ENCODE data around the gene LSR.
"Not testable (repeated sequence)": the region's sequence is repeated elsewhere in the genome, so short reads cannot be mapped to it uniquely, and the experiment has no call there.

LSR gene

DNA sequence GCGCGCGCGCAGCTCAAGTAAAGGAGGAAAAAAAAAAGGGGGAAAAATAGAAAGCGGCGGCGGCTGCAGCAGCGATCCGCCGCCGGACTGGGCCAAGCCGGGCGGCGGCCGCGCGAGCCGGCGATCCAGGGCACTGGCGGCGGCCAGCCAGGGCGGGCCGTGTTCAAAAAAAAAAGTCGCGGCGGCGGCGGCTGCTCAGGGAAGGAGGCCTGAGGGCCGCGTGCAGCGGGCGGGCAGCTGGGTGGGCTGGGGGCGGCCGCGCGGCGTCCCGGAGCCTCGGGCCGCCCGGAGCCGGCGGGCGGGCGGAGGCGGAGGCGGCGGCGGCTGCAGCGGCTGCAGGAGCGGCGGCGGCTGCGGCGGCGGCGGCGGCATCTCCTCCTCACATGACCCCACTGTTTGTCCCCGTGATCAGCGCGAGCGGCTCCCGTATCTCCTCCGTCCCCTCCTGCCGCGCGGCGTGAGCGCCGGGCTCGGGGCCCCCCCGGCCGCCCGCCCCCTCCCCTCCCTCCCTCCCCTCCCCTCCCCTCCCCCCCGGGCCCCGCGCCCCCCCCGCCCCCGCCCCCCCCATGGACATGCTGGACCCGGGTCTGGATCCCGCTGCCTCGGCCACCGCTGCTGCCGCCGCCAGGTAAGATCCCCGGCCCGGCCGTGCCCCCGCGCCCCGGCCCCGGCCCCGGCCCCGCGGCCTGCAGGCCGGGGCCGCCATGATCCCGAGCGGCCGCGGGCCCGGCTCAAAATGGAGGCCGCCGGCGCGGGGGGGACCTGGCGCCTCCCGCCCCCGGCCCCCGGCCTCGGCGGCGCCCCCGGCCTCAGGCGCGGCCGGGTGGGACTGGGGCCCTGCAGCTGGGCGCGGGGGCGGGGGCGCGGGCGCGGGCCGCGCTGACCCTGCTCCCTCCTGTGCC, 20.0 kb downstream of the LSR start, which contains the start of gene USF2:
TSS of gene USF2 (plus strand) at position 427 of the 902 bp plus-strand sequence. CDS start at position 567, 140 bp downstream.
- DNase-seq, result peak; percentile 13

DNA sequence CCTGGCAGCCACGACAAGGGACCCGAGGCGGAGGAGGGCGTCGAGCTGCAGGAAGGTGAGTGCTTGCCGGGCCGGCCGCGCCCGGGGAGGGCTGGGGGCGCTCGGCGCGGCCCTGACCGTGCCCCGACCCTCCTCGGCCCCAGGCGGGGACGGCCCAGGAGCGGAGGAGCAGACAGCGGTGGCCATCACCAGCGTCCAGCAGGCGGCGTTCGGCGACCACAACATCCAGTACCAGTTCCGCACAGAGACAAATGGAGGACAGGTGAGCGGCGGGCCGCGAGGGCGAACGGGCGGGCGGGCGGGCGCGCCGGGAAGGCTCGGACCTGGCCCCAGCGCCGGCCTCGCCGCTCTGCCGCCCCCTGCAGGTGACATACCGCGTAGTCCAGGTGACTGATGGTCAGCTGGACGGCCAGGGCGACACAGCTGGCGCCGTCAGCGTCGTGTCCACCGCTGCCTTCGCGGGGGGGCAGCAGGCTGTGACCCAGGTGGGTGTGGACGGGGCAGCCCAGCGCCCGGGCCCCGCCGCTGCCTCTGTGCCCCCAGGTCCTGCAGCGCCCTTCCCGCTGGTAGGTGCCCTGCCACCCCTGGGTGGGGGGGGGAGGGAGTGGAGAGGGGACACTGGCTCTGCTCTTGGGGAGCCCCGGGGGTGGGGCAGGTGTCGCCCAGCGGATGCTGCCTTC, 20.8 kb downstream of the LSR start:
- peak; percentile 4 for DNase-seq

DNA sequence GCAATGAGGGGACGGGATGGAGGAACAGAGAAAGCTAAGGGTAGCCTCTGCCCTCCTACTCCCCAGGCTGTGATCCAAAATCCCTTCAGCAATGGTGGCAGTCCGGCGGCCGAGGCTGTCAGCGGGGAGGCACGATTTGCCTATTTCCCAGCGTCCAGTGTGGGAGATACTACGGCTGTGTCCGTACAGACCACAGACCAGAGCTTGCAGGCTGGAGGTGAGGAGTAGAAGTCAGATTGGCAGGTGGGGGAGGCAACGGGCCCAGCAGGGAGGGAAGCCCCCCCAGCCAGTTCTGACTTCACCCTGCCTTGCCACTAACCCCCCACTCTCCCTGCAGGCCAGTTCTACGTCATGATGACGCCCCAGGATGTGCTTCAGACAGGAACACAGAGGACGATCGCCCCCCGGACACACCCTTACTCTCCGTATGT, 21.6 kb downstream of the LSR start:
- no peak for DNase-seq

DNA sequence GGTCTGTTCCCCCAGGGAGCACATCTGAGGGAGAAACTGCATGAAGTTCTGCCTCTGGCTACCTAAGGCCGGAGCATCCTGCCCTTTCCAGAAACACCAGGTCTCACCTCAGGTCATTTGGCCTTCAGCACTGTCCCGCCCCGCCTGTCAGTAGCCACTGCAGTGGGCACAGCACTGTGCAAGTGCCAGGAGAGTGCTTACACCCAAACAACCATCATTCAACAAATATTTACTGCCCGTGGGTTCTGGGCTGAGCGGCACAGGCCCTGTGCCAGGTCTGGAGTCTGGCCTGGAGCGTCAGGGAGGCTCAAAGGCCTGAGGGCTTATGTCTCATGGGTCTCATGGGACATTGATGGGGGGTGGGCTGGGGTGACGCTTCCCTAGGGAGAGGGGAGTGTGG, 22.7 kb downstream of the LSR start:
- no peak for DNase-seq

DNA sequence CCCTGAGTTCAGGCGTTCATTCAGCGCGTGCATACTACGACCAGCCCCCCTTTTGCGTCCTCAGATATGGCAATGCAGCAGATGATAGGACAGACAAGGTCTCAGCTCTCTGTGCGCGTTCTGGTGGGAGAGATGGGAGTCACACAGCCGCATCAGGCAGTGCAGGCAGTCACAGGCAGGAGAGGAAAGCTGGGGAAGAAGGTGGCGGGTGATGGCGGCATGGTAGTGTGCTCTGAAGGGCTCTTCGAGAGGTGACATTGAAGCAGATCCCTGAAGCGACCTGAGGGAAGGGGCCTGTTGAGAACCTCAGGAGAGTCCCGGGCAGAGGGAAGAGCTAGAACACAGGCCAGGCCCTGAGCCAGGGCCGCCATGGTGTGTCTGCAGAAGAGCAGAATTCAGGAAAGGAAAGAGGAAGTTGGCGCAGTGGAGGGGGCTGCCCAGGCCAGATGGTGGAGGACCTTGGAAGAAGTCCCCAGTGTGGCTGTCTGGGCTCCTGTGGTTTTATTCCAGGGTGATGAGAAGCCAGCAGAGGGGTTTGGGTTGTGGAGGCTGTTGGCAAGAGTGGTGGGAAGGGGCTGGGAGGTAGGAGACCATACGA, 23.4 kb downstream of the LSR start:
- DNase-seq, result no peak

DNA sequence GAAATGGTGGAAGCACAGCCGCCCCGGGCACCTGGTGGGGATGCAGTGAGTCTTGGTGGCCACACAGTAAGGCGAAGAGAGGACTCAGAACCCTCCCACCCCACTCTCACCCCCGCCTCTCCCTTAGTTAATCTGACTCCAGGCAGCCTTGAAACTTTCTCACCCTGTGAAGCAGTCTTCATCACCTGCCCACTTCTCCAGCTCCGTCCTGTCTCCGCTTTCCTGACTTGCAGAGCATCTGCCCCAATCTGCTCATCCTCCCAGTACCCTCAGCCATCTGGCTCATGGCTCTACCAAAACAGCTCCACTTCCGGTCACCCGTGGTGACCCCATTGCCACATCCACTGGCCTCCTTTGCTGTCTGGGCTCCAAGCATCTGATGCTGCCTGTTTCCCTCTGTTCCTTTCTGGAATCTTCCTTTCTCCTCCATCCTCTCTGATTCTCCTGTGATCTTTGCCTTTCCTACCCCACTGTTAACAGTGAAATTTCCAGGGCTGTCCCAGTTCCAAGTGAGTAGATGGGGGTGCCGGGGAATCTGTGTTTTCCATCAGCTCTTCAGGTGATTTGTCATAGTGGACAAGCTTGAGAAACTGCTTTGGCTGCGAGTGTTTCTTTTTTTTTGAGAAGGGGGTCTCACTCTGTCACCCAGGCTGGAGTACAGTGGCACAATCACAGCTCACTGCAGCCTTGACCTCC, 24.3 kb downstream of the LSR start:
- DNase-seq, result no peak

DNA sequence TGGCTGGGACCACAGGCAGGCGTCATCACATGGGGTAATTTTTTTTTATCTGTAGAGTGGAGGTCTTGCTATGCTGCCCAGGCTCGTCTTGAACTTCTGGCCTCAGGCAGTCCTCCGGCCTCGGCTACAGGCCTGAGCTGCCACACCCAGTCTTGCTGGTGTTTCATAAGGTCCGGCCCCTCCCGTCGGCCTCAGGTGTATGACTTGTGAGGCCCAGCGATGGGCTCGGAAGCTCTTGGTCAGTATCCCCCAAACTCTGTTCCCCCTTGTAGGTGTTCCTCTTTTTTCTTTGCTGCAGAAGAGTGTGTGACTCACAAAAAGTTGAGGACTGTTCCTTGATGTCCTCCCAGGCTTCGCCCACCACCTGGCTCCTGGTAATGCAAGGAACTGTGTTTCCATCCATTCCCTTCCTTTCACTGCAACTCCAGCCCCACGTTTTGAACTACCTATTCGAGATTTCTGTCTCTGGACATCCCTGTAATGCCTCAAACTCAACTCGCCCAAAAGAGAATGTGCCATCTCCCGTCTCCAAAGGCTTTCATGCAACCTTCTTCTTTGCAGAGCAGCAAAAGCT, 25.0 kb downstream of the LSR start:
- DNase-seq, result no peak

DNA sequence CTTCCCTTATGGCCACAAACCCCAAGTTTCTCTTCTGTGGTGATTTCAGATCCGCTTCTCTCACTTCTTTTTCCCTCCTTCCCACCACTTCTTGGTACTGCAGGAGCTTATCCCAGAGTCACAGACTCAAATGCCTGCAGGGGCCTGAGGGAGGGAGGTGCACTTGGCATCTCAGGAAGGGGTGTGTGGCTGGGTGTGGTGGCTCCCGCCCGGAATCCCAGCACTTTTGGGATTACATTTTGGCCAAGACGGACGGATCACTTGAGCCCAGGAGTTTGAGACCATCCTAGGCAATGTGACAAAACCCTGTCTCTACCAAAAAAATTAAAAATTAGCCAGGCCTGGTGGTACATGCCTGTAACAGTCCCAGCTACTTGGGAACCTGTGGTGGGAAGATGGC, 25.5 kb downstream of the LSR start:
- no peak for DNase-seq

DNA sequence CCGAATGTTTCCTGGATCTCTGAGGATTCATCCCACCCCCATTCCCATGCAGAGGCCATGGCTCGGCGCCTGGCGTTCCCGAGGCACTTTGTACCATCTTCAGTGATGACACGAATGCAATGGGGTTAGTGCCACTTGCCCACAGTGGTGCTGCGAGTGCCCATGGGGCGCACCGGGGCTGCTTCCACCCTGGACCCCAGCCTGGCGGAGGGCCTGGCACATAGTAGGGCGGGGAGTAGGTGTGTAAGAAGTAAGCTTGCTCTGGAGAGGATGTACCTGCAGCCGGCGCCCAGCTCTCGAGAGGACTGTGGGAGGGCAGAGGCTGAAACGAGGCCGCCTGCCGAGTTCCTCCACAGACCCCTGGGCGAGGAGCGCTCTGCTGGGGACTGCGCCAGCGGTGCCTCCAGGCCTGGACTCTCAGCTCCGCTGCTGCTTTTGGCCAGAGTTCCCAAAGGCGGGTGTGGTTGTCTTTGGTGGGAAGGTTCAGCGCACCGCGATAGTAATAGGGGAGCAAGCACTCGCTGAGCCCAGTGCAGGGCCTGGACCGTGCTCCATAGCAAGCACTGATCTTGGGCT, 28.0 kb downstream of the LSR start:
- DNase-seq, result no peak

DNA sequence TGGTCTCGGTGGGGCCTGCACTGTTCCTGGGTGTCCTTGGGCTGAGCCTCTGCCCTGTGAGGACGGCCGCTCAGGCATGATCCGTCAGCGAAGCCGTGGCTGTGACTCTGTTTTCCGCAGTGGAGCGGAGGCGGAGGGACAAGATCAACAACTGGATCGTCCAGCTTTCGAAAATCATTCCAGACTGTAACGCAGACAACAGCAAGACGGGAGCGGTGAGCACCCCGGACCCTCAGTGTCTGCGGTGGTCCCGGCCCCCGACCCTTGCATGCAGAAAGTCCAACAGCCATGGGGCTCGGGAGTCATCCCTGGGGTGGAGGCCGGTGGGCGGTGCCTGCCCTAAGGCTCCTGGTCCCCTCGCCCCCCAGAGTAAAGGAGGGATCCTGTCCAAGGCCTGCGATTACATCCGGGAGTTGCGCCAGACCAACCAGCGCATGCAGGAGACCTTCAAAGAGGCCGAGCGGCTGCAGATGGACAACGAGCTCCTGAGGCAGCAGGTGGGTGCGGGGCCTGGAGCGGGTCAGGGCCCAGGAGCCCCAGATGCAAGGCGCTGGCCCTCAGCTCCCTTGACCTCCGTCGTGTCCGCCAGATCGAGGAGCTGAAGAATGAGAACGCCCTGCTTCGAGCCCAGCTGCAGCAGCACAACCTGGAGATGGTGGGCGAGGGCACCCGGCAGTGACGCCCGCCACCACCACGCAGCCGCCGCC, 29.9 kb downstream of the LSR start:
- DNase-seq, result no peak

DNA sequence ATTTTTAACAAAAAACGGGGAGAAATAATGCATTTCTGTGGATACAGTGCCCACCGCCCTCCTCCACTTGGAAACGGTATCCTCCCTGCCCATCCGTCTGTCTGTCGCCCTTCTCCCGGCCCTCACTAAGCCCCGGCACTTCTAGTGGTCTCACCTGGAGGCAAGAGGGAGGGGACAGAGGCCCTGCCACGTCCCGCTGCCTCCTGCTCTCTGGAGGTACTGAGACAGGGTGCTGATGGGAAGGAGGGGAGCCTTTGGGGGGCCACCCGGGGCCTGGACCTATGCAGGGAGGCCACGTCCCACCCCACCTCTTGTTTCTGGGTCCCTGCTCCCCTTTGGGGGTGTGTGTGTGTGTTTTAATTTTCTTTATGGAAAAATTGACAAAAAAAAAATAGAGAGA, 30.6 kb downstream of the LSR start:
- DNase-seq, result no peak

DNA sequence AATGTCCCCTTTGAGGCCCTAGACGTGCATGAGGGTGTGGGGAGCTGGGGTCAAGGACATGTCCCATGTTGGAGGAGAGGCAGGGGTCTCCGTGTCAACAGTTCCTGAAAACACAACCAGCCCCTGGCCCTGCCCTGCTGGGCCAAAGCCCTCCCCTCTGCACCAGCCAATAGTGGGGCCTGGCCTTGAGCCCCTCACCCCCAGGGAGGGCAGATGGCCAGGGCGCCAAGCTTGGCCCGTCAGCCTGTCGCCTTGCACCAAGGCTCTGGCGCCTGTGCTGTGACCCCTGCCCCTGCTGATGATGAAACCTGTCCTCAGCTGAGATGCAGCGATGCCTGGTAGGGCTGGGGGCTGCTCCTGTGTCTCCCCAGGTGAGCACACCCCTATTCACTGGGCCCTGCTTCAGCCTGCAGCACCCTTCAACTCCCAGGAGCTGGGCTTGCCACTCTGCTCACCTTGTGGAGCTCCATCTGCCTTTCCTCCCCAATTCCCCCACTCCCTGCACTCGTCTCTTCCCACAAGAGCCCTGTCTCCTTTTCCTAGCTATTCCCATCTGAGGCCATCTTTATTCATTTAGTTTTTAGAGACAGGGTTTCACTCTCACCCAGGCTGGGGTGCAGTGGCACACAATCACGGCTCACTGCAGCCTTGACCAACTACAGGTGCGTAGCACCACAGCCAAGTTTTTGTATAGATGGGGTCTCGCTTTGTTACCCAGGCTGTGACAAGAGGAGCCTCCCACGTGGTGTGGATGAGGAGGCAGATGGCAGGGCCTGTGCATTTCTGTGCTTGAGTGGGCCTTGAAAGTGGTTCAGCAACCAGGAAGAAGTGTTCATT, 31.4 kb downstream of the LSR start:
- no peak for DNase-seq

DNA sequence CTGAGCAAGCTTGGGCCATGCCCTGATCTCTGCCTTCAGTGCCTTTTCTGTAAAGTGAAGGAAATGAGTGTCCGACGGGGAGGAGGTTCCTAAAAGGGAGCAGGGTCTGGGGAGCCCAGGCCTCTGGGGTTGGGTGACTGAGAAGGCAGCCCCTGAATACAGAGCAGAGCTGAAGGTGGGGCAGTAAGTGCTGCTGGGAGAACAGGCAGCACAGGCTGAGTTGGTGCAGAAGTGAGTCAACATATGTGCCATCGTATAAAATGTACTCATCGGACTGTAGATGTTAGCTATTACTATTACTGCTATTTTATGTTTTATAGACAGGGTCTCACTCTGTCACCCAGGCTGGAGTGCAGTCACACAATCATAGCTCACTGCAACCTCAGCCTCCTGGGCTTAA, 32.5 kb downstream of the LSR start:
- no peak for DNase-seq

DNA sequence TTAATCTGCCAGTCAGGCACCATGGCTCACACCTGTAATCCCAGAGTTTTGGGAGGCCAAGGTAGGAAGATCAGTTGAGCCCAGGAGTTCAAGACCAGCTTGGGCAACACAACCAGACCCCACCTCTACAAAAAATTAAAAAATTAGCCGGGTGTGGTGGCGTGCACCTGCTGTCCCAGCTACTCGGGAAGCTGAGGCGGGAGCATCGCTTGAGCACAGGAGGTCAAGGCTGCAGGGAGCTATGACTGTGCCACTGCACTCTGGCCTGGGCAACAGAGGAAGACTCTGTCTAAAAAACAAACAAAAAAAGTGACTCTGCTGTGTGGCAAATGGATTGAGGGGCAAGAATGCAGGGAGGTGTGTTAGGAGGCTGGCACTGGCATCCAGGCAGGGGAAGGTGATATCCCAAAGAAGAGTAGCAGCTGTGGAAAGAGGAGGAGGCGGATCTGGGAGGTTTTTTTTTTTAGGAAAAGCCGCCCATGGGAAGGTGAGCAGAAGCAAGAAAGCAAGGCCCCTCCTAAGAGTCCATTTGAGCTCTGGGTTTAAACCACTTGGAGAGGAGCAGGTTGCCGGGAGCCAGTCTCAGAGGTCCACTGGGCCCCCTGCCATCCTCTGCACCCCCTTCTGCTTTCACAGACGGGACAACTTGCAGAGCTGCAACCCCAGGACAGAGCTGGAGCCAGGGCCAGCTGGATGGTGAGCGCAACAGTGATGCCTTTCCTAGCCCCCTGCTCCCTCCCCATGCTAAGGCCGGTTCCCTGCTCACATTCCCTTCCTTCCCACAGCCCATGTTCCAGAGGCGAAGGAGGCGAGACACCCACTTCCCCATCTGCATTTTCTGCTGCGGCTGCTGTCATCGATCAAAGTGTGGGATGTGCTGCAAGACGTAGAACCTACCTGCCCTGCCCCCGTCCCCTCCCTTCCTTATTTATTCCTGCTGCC, 35.6 kb downstream of the LSR start:
- DNase-seq, result no peak

DNA sequence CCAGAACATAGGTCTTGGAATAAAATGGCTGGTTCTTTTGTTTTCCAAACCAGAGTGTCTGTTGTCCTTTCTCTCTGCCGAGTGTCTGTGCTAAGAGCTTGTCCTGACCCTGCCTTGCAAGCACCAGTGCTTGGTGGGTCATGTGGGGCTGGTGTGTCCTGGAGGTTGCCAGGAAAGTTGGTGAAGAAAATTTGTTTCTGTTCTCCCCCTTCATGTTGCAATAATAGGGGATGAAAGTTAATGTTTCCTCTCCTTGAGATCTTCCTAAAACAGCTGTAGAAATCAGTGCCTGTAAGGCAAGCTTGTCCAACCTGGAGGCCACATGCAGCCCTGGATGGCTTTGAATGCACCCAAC, 36.3 kb downstream of the LSR start:
- no peak for DNase-seq

DNA sequence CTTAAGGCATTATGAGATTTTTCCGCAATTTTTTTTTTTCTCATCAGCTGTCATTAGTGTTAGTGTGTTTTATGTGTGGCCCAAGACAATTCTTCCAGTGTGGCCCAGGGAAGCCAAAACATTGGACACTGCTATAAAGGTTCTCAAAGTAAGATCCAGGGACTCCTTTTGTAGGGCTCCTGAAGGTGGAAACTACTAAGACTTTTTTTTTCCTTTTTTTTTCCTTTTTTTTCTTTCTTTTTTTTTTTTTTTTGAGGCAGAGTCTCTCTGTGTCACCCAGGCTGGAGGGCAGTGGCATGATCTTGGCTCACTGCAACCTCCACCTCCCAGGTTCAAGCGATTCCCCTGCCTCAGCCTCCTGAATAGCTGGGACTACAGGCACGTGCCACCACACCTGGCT, 36.7 kb downstream of the LSR start:
- DNase-seq, result not testable (repeated sequence)

DNA sequence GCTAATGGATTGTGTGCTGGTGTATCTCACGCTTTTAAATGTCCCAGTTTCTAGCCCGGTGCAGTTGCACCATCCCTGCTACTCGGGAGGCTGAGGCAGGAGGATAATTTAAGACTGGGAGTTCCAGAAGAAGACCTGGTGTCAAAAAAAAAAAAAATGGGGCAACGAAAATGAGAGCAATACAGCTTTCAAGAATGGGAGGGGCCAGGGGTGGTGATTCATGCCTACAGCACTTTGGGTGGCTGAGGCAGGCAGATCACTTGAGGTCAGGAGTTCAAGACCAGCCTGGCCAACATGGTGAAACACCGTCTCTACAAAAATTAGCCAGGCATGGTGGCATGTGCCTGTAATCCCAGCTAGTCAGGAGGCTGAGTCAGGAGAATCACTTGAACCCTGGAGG, 37.3 kb downstream of the LSR start:
- not testable (repeated sequence) for DNase-seq

DNA sequence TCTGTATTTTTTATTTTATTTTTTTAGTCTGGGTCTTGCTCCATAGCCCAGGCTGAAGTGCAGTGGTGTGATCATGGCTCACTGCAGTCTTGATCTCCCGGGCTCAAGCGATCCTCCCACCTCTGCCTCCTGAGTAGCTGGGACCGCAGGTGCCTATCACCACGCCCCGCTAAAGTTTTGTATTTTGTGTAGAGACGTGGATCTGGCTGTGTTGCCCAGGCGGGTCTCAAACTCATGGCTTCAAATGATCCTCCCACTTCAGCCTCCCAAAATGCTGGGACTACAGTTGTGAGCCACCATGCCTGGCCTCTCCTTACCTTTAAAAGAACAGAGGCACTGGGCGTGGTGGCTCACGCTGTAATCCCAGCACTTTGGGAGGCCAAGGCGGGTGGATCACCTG, 38.9 kb downstream of the LSR start:
- no peak for DNase-seq

DNA sequence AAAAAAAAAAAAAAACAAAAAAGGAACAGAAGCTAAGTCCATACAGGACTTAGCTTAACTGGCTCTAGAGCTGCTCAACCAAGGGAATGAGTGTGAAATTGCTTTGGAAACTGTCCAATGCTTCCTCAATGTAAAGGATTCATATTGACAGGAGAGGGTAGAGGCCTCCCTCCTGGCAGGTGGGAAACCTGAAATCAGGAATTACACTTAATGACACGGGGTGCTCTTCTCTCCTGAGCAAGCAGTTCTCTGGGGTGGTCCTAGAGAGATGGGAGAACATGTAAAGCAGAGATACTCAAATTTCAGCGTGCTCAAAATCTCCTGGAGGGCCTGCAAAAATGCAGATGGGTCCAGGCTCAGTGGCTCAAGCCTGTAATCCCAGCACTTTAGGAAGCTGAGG, 39.5 kb downstream of the LSR start:
- no peak for DNase-seq

DNA sequence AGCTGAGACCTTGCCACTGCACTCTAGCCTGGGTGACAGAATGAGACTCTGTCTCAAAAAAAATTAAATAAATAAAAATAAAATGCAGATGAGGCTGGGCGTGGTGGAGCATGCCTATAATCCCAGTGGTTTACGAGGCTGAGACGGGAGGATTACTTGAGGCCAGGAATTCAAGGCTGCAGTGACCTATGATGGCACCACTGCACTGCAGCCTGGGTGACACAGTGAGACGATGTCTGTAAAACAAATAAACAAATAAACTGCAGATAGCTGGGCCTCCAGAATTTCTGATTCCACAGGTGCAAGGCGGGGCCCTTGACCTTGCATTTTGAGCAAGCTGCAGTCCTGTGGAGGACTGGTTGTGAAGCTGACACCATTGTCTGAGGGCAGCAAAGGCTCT, 40.1 kb downstream of the LSR start:
- no peak for DNase-seq

All from amniotic stem cell (primary cell).